ENCODE data around the gene SNRPA1. TPM values are rescaled to one million over a fixed set of nuclear protein-coding genes. Genes with fewer than 3 reads are reported as not detected.

Gene SNRPA1
- total RNA-seq, 2 experiments from 2014 or later: 107 to 113 TPM

DNA sequence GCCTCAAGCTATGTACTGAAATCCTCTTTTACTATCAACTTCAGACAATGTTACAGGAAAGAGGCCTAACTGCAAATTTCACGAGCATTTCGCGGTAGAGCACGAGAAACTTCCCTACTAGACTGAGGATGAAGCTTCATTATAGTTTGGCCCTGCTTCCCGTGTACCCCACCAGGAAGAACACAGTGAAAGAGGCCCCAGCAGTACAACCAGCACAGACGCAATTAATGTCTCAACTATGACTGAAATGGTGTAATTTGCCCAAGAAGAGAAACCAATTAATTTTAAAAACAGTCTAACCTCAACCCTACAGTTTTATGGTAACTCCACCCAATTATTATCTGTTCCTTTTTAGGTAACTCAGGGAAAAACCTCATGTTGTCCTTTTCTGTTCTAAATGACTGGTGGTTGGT is 55.3 kb downstream of the SNRPA1 start:
- Mint-ChIP-seq H3K4me1 (peaks cover 80% of the 10 kb centered on the region), H3K36me3 (ENCODE audit: low read depth) (peaks cover 55% of the 10 kb centered on the region), H3K4me3 (peak overlapping the region; percentile 39), H3K27ac (peak overlapping the region; percentile 83), H3K27me3 (no peaks in the 10 kb centered on the region), H3K9me3 (no peaks in the 10 kb centered on the region)
- no peak for DNase-seq
- ChIA-PET POLR2A (interaction anchor here (0.7 to 7.5 kb wide), 12 partner anchors 8 to 72 kb away, joined by 3 to 103 read pairs (median 6); partner anchors contain the start of gene CHSY1), CTCF (interaction anchor here (1.1 to 5.8 kb wide), 13 partner anchors 8 to 232 kb away, joined by 4 to 28 read pairs (median 8); no protein-coding TSS in a partner anchor)

DNA sequence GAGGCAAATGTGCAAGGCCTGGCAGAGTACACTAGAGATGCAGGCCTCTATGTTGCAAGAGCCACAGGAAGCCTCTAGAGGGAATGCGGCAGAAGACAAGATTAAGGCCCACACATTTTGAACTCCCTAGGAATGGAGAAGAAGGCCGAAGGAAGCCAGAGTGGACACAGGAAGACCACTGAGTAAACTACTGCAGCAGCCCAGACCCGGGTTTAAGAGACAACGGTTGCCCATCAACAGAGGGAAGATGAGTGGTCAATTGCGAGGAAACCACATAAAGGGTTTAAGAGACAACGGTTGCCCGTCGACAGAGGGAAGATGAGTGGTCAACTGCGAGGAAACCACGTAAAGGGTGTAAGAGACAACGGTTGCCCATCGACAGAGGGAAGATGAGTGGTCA is 57.8 kb downstream of the SNRPA1 start:
- no peaks in the 10 kb centered on the region for H3K27me3 Mint-ChIP-seq
- peaks cover 61% of the 10 kb centered on the region for H3K36me3 Mint-ChIP-seq (ENCODE audit: low read depth)
- no peak overlapping the region for H3K4me3 Mint-ChIP-seq
- peaks cover 72% of the 10 kb centered on the region for H3K4me1 Mint-ChIP-seq
- H3K27ac Mint-ChIP-seq: no peak overlapping the region
- ChIA-PET POLR2A (no interaction called here), CTCF (no interaction called here)
- no peak for DNase-seq
- no peaks in the 10 kb centered on the region for H3K9me3 Mint-ChIP-seq

GRCh38 chr15:101233651-101234280 is 61.3 kb downstream of the SNRPA1 start:
- DNase-seq: no peak
- Mint-ChIP-seq H3K4me1 (peaks cover 54% of the 10 kb centered on the region), H3K27ac (no peak overlapping the region), H3K9me3 (peaks cover 2% of the 10 kb centered on the region), H3K4me3 (no peak overlapping the region), H3K36me3 (ENCODE audit: low read depth) (peaks cover 87% of the 10 kb centered on the region), H3K27me3 (no peaks in the 10 kb centered on the region)
- POLR2A ChIA-PET: no interaction called here
- CTCF ChIA-PET: no interaction called here

- peaks cover 55% of the 10 kb centered on the region for H3K4me1 Mint-ChIP-seq
- H3K9me3 Mint-ChIP-seq: peaks cover 11% of the 10 kb centered on the region
- no peaks in the 10 kb centered on the region for H3K27me3 Mint-ChIP-seq
- H3K36me3 Mint-ChIP-seq (ENCODE audit: low read depth): peaks cover 89% of the 10 kb centered on the region
- H3K27ac Mint-ChIP-seq: no peak overlapping the region
- ChIA-PET POLR2A (interaction anchor here (1.2 kb wide), 1 partner anchor 10 kb away, joined by 3 read pairs; no protein-coding TSS in a partner anchor), CTCF (interaction anchor here (1.0 kb wide), 1 partner anchor 11 kb away, joined by 3 read pairs; no protein-coding TSS in a partner anchor)
- no peak overlapping the region for H3K4me3 Mint-ChIP-seq
- DNase-seq: no peak
Observed at GRCh38 chr15:101232677-101233076, 62.4 kb downstream of the SNRPA1 start.

Other genes with a start within 250 kb of the SNRPA1 start
- gene CHSY1, start 43.2 kb downstream of the SNRPA1 start, total RNA-seq: 10 to 100 TPM; 61.7 to 62.0 TPM
- gene SELENOS, start 17.8 kb downstream of the SNRPA1 start, total RNA-seq: 10 to 100 TPM; 43.0 to 45.7 TPM
- gene PCSK6, start 194.5 kb upstream of the SNRPA1 start, total RNA-seq: under 1 TPM; 0.53 to 0.58 TPM